Natural killer cell (primary cell): ENCODE measurements around the gene SHANK2. TPM values are rescaled to one million over a fixed set of nuclear protein-coding genes. Genes with fewer than 3 reads are reported as not detected.

Experiments
- ATAC-seq, 3 donors: fragments of 150-1000 bp in 2 of 3; fragments of 200-7000 bp in 1 of 3; cut with Tn5 transposase; 1 replicate in 1 of 3; 2 replicates in 2 of 3; pipeline ENCODE4 v1.10.0; 2021; ENCODE audit warnings: mild to moderate bottlenecking in 2 of 3, moderate library complexity in 2 of 3
- DNase-seq, 2 donors: peaks; one replicate each; pipeline versions ENCODE4 v3.0.0 to v3.0.0-alpha.2; 2013 to 2021; ENCODE audit warnings: mixed read lengths in 1 of 2
- H3K27ac ChIP-seq: one replicate; pipeline ENCODE4 v1.5.1; 2013; ENCODE audit warnings: mild to moderate bottlenecking, low read length
- H3K27me3 ChIP-seq: one replicate; pipeline ENCODE4 v1.6.1; 2013; ENCODE audit warnings: low read length; ENCODE audit not compliant: control insufficient read depth, insufficient read depth
- H3K36me3 ChIP-seq: one replicate; pipeline ENCODE4 v1.6.1; 2013; ENCODE audit warnings: low read length; ENCODE audit not compliant: control insufficient read depth, insufficient read depth
- H3K4me1 ChIP-seq: one replicate; pipeline ENCODE4 v1.6.1; 2013; ENCODE audit warnings: low read length; ENCODE audit not compliant: control insufficient read depth, insufficient read depth
- H3K4me3 ChIP-seq: one replicate; pipeline ENCODE4 v1.5.1; 2013; ENCODE audit warnings: low read length
- H3K9me3 ChIP-seq: one replicate; pipeline ENCODE4 v1.6.1; 2013; ENCODE audit warnings: low read length; ENCODE audit not compliant: control insufficient read depth, insufficient read depth
- H3K27ac Mint-ChIP-seq, 2 donors: one replicate each; pipeline ENCODE4 v1.8.0; 2022; ENCODE audit warnings: mild to moderate bottlenecking in 2 of 2, mixed read lengths in 2 of 2, moderate library complexity in 1 of 2
- H3K27me3 Mint-ChIP-seq, 2 donors: one replicate each; pipeline ENCODE4 v1.8.0; 2022; ENCODE audit warnings: low read depth in 2 of 2, mixed read lengths in 2 of 2
- H3K36me3 Mint-ChIP-seq: one replicate; pipeline ENCODE4 v1.8.0; 2022; ENCODE audit warnings: mixed read lengths
- H3K4me1 Mint-ChIP-seq, 2 donors: one replicate each; pipeline ENCODE4 v1.8.0; 2022; ENCODE audit warnings: mixed read lengths in 2 of 2
- H3K4me3 Mint-ChIP-seq: one replicate; pipeline ENCODE4 v1.8.0; 2022; ENCODE audit warnings: mild to moderate bottlenecking, moderate library complexity, mixed read lengths
- H3K9me3 Mint-ChIP-seq, 2 donors: one replicate each; pipeline ENCODE4 v1.8.0; 2022; ENCODE audit warnings: mixed read lengths in 2 of 2
- WGBS: methylation state at CpG from one replicate; pipeline ENCODE4 v1.1.7; 2013; ENCODE audit warnings: missing lambda C conversion rate; ENCODE audit not compliant: insufficient coverage; 5-methylcytosine and 5-hydroxymethylcytosine counted together
- intact Hi-C: fragments of 100-400 bp; cut with micrococcal nuclease; formaldehyde crosslinking; loops from one replicate; pipeline ENCODE4 v1.14.2; 2022
- total RNA-seq, 4 donors: library from RNA; stranded (reverse); fragments of 120-200 nt in 1 of 4; gene quantifications; one replicate each; pipeline versions ENCODE4 v1.2.3 to v1.2.4, GENCODE V29; 2013 to 2022
- TF ChIP-seq, protein P1 (sequence below): fragments of 200-600 bp; IDR thresholded peaks from one replicate; pipeline ENCODE4 v1.8.0; 2022; ENCODE audit warnings: antibody characterized with exemption

Gene SHANK2
- total RNA-seq, 3 donors from 2014 or later (not counting 1 experiment from before 2014, with no cell fraction given) = 4.9 TPM; not detected in 2

DNA sequence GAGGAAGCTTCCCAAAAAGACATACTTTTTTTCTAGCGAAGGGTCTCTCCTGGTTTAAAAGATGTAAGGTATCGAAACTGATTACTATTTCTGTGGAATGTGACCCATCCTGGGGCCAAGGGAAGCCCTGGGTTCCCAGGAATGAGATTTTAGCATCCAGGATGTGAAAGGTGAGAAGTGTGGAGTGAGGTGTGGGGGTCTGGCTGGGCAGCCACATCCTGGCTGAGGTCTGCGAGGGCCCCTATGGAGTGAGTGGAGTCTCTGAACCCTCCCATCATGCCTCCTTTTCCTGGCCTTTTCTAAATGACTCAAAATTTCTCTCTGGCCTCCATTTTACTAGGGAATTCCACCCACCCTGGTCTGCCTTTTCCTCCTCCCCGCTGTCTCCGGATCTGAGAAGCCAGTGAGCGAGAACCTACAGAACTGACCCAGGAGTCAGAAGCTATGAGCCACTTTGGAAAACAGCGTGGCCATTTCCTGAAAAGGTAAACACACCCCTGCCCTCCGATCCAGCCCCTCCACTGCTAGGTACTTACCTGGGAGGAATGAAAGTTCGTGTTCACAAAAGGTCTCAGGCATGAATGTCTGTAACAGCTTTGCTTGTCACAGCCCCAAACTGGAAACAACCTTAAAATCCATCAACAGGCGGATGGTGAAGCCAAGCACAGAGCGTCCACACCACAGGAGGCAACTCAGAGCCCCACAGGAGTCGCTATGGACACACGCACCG is 27.7 kb upstream of the SHANK2 start:
- no peak overlapping the region for H3K4me3 Mint-ChIP-seq

DNA sequence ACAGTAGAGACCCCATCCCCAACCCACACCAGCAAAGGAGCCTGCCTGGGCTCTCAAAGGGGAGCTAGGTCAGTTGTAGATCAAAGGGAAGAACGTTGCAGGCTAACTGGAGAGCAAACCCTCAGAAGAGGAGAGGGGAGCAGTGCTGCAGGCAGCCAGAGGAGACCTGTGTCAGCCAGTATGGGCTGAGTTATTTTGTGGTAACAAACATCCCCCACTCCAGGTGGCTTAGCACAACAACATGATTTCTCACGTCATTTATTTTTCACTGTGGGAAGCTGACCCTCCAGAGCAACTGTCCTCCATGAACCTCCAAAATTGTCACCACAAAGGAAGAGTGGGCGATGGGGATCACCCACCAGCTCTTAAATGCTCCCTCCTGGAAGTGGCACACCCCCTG is 19.8 kb upstream of the SHANK2 start:
- no peaks in the 10 kb centered on the region for H3K27me3 ChIP-seq
- H3K36me3 ChIP-seq = no peaks in the 10 kb centered on the region
- no peak for ATAC-seq
- 71% methylated on average over 3 of the region's 3 CpGs for whole genome bisulfite sequencing
- H3K9me3 ChIP-seq = no peaks in the 10 kb centered on the region
- peaks cover 0 to 9% of the 10 kb centered on the region in 2 donors for H3K9me3 Mint-ChIP-seq
- intact Hi-C loops = no loop called here
- H3K27ac ChIP-seq = no peak overlapping the region
- no peaks in the 10 kb centered on the region for H3K4me1 Mint-ChIP-seq
- H3K4me1 ChIP-seq = no peaks in the 10 kb centered on the region
- TF ChIP-seq, protein P1, sequence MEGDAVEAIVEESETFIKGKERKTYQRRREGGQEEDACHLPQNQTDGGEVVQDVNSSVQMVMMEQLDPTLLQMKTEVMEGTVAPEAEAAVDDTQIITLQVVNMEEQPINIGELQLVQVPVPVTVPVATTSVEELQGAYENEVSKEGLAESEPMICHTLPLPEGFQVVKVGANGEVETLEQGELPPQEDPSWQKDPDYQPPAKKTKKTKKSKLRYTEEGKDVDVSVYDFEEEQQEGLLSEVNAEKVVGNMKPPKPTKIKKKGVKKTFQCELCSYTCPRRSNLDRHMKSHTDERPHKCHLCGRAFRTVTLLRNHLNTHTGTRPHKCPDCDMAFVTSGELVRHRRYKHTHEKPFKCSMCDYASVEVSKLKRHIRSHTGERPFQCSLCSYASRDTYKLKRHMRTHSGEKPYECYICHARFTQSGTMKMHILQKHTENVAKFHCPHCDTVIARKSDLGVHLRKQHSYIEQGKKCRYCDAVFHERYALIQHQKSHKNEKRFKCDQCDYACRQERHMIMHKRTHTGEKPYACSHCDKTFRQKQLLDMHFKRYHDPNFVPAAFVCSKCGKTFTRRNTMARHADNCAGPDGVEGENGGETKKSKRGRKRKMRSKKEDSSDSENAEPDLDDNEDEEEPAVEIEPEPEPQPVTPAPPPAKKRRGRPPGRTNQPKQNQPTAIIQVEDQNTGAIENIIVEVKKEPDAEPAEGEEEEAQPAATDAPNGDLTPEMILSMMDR = no peak
- DNase-seq = no peak
- no peak overlapping the region for H3K4me3 ChIP-seq
- no peak overlapping the region for H3K4me3 Mint-ChIP-seq
- H3K27ac Mint-ChIP-seq = no peak overlapping the region
- H3K36me3 Mint-ChIP-seq = peaks cover 5% of the 10 kb centered on the region
- H3K27me3 Mint-ChIP-seq = peaks cover 0 to 10% of the 10 kb centered on the region in 2 donors

More for the DNA sequence above, 27.7 kb upstream of the SHANK2 start:
- WGBS = 80% methylated on average over 13 of the region's 14 CpGs
- TF ChIP-seq, protein P1 = no peak
- no peaks in the 10 kb centered on the region for H3K36me3 ChIP-seq
- DNase-seq (no peak), ATAC-seq (no peak)
- Mint-ChIP-seq H3K4me1 (no peaks in the 10 kb centered on the region), H3K27me3 (peaks cover 0 to 7% of the 10 kb centered on the region in 2 donors), H3K36me3 (no peaks in the 10 kb centered on the region), H3K9me3 (no peaks in the 10 kb centered on the region), H3K27ac (no peak overlapping the region)
- H3K27me3 ChIP-seq = no peaks in the 10 kb centered on the region
- intact Hi-C loops = no loop called here
- no peak overlapping the region for H3K27ac ChIP-seq
- H3K4me1 ChIP-seq = no peaks in the 10 kb centered on the region
- H3K4me3 ChIP-seq = no peak overlapping the region
- no peaks in the 10 kb centered on the region for H3K9me3 ChIP-seq

DNA sequence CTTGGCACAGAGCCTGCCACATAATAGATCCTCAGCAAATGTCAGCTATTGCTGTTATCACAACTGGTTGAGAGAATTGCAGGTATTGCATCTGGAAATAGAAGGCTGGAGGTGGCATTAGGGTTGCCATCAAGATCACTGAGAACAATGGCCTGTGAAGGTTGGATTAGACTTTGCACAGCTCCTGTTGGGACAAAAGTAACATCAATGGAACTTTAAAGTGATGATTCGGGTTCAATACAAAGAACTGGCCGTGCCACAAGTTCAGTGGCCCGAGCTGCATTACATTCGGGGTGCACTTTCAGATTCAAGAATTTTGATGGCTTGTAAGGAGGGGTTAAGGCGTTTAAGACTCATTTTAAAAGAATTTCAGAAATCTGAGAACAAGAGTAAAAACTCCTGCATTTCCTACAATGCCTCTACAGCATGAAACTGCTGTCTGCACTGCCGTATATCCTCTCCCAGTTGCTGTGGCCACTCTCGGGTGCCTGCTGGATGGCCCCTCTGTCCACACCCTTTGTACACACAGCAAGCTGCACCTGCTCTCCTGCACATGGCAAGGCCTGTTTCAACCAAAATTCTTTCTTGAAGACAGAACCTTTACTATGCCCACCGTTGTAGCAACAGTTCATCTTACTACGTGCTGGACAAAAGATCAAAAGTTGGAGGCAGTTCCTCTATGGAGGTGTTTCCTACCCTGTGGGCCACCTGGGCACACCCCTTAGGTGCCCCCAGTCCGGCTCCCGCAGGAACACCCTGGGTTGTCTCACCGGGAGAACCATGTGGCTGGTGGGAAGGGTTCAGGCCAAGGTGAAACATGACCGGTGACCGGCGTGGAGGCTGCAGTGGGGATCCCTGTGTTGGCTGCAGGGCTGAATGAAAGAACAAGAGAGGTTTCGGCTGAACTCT is 17.5 kb upstream of the SHANK2 start:
- DNase-seq (no peak), ATAC-seq (no peak)
- Histone ChIP-seq H3K36me3 (no peaks in the 10 kb centered on the region), H3K9me3 (no peaks in the 10 kb centered on the region), H3K4me3 (no peak overlapping the region), H3K27me3 (no peaks in the 10 kb centered on the region), H3K27ac (no peak overlapping the region), H3K4me1 (no peaks in the 10 kb centered on the region)
- TF ChIP-seq, protein P1 = no peak
- intact Hi-C loops = no loop called here
- Mint-ChIP-seq H3K4me1 (no peaks in the 10 kb centered on the region), H3K36me3 (peaks cover 5% of the 10 kb centered on the region), H3K27ac (no peak overlapping the region), H3K27me3 (peaks cover 11 to 12% of the 10 kb centered on the region in 2 donors), H3K4me3 (no peak overlapping the region), H3K9me3 (peaks cover 0 to 9% of the 10 kb centered on the region in 2 donors)
- 85% methylated on average over 16 of the region's 16 CpGs for WGBS
